IPS-NIHi11 (cell line): Measurements from ENCODE around the gene C12orf42.

Experiments
- DNase-seq: peaks from one replicate; pipeline ENCODE4 v3.0.0; 2012; ENCODE audit warnings: mixed read lengths, low spot score

C12orf42 gene

GRCh38 chr12:103495469-103496456 lies at the start of gene C12orf42:
C12orf42 (minus strand) TSS chr12:103495968; CDS start chr12:103478426, 17,542 bp downstream.
- peak; percentile 83 for DNase-seq

- no peak for DNase-seq
Measured at GRCh38 chr12:103542078-103542477, 46.3 kb upstream of the C12orf42 start.

- no peak for DNase-seq
Measured at GRCh38 chr12:103540319-103540718, 44.6 kb upstream of the C12orf42 start.

GRCh38 chr12:103538397-103538796 lies 42.6 kb upstream of the C12orf42 start:
- no peak for DNase-seq

GRCh38 chr12:103530307-103531066 lies 34.7 kb upstream of the C12orf42 start:
- DNase-seq = peak; percentile 12

- no peak for DNase-seq
Measured at GRCh38 chr12:103529306-103529705, 33.5 kb upstream of the C12orf42 start.

GRCh38 chr12:103524238-103524875 lies 28.6 kb upstream of the C12orf42 start:
- no peak for DNase-seq

- no peak for DNase-seq
Measured at GRCh38 chr12:103523771-103524170, 28.0 kb upstream of the C12orf42 start.

GRCh38 chr12:103520686-103521215 lies 25.0 kb upstream of the C12orf42 start:
- DNase-seq = no peak

- DNase-seq = no peak
Measured at GRCh38 chr12:103519632-103520031, 23.9 kb upstream of the C12orf42 start.

- DNase-seq = no peak
Measured at GRCh38 chr12:103518899-103519298, 23.1 kb upstream of the C12orf42 start.

GRCh38 chr12:103517161-103517560 lies 21.4 kb upstream of the C12orf42 start:
- no peak for DNase-seq

- no peak for DNase-seq
Measured at GRCh38 chr12:103515341-103515740, 19.6 kb upstream of the C12orf42 start.

GRCh38 chr12:103513875-103514274 lies 18.1 kb upstream of the C12orf42 start:
- DNase-seq = no peak

GRCh38 chr12:103505371-103506236 lies 9.8 kb upstream of the C12orf42 start:
- DNase-seq = no peak

- DNase-seq = no peak
Measured at GRCh38 chr12:103504606-103505005, 8.8 kb upstream of the C12orf42 start.

GRCh38 chr12:103503546-103504480 lies 8.0 kb upstream of the C12orf42 start:
- DNase-seq = peak; percentile 58

- DNase-seq = no peak
Measured at GRCh38 chr12:103501447-103501846, 5.7 kb upstream of the C12orf42 start.

GRCh38 chr12:103499571-103499970 lies 3.8 kb upstream of the C12orf42 start:
- DNase-seq = no peak

GRCh38 chr12:103498990-103499389 lies 3.2 kb upstream of the C12orf42 start:
- DNase-seq = no peak
